ENCODE results near the gene POLRMT.

POLRMT gene

GRCh38 chr19:678791-679388 lies 45.6 kb upstream of the POLRMT start:
- no peak for DNase-seq (ENCODE audit: extremely low read depth, low read depth)
- no peak for TF ChIP-seq CTCF (IDR thresholded peaks at IDR 0.05; ENCODE audit: low read depth, low read length)

DNA sequence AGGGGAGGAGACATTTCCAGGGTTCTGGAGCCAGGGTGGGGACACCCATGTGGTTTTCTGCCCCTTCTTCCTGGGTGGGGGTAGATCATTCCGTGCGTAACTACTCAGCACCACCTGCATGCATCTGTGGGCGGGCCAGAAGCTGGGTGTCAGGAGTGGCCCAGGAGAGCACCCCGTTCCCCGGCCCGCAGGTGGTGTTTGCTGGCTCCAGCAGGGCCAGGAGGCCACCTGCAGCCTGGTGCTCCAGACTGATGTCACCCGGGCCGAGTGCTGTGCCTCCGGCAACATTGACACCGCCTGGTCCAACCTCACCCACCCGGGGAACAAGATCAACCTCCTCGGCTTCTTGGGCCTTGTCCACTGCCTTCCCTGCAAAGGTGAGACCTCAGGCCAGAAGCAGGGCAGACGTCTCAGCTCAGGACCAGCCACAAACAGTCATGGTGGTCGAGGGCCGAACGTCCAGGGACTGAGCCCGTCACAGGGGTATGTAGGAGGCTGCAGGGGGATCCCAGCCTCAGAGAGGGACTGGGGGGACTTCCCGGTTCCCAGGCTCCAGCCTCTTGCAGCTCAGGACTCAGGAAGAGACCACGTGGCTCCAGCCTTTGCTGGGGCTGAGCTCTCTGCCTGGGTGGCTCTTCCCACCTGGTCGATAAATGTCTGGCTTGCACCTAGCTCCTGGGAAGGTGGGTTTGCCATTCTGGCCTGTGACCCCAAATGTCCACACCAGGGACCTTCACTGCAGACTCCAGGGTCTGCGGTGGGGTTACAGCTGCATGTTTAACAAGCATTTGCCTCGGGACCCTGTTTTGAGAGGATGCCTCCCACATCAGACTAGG lies 44.5 kb upstream of the POLRMT start:
- no peak for DNase-seq (ENCODE audit: extremely low read depth, low read depth)
- TF ChIP-seq CTCF (IDR thresholded peaks at IDR 0.05; ENCODE audit: low read depth, low read length): no peak

DNA sequence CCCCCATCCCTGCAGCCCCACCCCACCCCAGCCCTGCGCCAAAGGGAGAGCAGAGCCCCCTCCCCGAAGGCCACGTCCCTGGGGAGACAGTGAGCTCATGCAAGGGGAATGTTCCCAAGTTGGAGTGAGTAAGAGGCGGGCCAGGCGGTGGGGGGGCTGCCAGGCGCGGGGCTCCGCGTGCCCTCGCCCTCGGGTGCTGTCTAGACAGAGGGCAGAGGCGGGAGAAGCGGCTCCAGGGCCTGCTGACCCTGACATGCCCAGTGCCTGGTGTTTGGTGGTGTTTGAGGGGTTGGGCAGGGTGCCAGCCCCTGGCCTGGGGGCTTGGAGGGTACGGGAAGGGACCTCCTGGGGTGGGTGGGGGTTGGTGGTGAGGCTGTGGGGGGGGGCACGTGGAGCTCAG lies 43.9 kb upstream of the POLRMT start:
- TF ChIP-seq CTCF (IDR thresholded peaks at IDR 0.05; ENCODE audit: low read depth, low read length): no peak
- DNase-seq (ENCODE audit: extremely low read depth, low read depth): peak; percentile 44

- no peak for DNase-seq (ENCODE audit: extremely low read depth, low read depth)
- no peak for TF ChIP-seq CTCF (IDR thresholded peaks at IDR 0.05; ENCODE audit: low read depth, low read length)
Observed at GRCh38 chr19:676339-677105, 43.2 kb upstream of the POLRMT start, which contains the start of gene FSTL3. Gene FSTL3 (plus strand): TSS chr19:676392. CDS start chr19:676424, 32 bp downstream.

GRCh38 chr19:676007-676338 lies 42.6 kb upstream of the POLRMT start:
- DNase-seq (ENCODE audit: extremely low read depth, low read depth): no peak
- TF ChIP-seq CTCF (IDR thresholded peaks at IDR 0.05; ENCODE audit: low read depth, low read length): no peak

- TF ChIP-seq CTCF (IDR thresholded peaks at IDR 0.05; ENCODE audit: low read depth, low read length): no peak
Observed at GRCh38 chr19:674282-675151, 41.2 kb upstream of the POLRMT start.

More at GRCh38 chr19:674282-675151, 41.2 kb upstream of the POLRMT start:
- no peak for DNase-seq (ENCODE audit: extremely low read depth, low read depth)

Data from AG09319 (cell line).